Measurements from ENCODE around the gene CUZD1.

Gene CUZD1

DNA sequence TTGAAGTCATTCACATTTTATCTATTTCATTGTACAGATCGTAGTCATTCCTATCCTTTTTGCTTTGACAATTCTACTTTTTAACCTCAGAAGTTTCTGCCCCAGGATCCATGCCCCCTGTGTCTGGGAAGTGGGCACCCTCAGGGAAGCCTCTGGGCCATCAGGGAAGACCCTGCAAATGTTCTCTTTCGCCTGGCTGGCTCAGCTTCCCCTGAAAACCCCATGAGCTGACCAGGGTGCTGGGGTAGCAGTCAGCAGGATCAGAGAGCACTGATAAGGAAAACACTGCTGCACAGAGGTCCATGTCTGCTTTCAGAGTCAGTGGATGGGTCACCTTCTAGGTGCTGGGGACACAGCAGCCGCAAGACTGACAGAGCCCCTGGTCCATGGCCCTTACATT is 23.8 kb downstream of the CUZD1 start:
- TF ChIP-seq, protein P1, sequence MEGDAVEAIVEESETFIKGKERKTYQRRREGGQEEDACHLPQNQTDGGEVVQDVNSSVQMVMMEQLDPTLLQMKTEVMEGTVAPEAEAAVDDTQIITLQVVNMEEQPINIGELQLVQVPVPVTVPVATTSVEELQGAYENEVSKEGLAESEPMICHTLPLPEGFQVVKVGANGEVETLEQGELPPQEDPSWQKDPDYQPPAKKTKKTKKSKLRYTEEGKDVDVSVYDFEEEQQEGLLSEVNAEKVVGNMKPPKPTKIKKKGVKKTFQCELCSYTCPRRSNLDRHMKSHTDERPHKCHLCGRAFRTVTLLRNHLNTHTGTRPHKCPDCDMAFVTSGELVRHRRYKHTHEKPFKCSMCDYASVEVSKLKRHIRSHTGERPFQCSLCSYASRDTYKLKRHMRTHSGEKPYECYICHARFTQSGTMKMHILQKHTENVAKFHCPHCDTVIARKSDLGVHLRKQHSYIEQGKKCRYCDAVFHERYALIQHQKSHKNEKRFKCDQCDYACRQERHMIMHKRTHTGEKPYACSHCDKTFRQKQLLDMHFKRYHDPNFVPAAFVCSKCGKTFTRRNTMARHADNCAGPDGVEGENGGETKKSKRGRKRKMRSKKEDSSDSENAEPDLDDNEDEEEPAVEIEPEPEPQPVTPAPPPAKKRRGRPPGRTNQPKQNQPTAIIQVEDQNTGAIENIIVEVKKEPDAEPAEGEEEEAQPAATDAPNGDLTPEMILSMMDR (IDR thresholded peaks at IDR 0.05; ENCODE audit: low read depth, low read length): no peak
- no peak for DNase-seq (ENCODE audit: low read depth, low spot score)
- in situ Hi-C loops (cut with HindIII; ENCODE audit: low sequenced_read_pairs): no loop called here
- H3K4me3 ChIP-seq (ENCODE audit: low read depth, low read length): no peak overlapping the region

DNA sequence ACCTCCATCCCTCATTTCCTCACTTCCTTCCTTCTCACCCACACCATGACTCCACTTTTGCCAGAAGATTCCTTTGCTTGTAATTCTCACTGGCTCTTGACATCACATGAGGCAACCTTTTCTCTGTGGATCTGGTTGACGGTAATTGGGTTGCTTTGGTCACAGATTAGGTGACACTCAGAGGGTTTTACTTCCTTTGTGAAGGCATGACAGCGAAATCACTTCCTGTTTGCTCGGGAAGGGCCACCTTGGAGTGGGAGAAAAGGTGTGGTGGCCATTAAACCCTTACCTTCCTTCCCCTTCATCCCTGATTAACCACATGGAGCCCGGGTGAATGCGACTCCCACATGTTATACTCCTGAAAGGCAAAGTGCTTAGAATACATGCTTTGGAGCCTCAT is 30.2 kb downstream of the CUZD1 start:
- in situ Hi-C loops (cut with HindIII; ENCODE audit: low sequenced_read_pairs): no loop called here

GRCh38 chr10:122814493-122814892 is 31.2 kb downstream of the CUZD1 start:
- DNase-seq (ENCODE audit: low read depth, low spot score): no peak
- TF ChIP-seq, protein P1 (IDR thresholded peaks at IDR 0.05; ENCODE audit: low read depth, low read length): no peak
- H3K4me3 ChIP-seq (ENCODE audit: low read depth, low read length): no peak overlapping the region
- in situ Hi-C loops (cut with HindIII; ENCODE audit: low sequenced_read_pairs): no loop called here

More for the DNA sequence above, 30.2 kb downstream of the CUZD1 start:
- no peak overlapping the region for H3K4me3 ChIP-seq (ENCODE audit: low read depth, low read length)
- no peak for DNase-seq (ENCODE audit: low read depth, low spot score)
- TF ChIP-seq, protein P1 (IDR thresholded peaks at IDR 0.05; ENCODE audit: low read depth, low read length): no peak

DNA sequence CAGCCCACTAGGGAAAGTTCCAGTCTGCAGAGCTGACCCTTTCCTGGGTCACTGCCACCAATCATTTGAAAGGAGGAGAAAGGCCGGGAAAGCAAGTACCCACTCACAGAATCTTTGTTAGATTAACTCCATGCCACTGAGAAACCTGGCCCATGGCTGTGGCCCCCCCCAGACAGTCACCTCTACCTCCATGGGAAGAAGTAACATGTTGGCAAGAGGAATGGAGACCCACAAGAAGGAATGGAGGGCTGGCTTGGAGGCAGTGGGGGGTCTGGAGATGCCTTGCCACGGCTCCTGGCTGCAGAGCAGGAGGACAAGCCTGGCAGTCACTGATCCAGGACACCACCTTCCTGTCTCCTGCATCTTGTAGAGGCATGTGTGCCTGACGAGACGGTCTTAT is 32.9 kb downstream of the CUZD1 start:
- no peak overlapping the region for H3K4me3 ChIP-seq (ENCODE audit: low read depth, low read length)
- TF ChIP-seq, protein P1 (IDR thresholded peaks at IDR 0.05; ENCODE audit: low read depth, low read length): no peak
- in situ Hi-C loops (cut with HindIII; ENCODE audit: low sequenced_read_pairs): no loop called here
- DNase-seq (ENCODE audit: low read depth, low spot score): no peak

- DNase-seq (ENCODE audit: low read depth, low spot score): no peak
- in situ Hi-C loops (cut with HindIII; ENCODE audit: low sequenced_read_pairs): no loop called here
Observed at GRCh38 chr10:122802282-122802681, 43.4 kb downstream of the CUZD1 start.

GRCh38 chr10:122798704-122799231 is 46.9 kb downstream of the CUZD1 start:
- DNase-seq (ENCODE audit: low read depth, low spot score): no peak
- in situ Hi-C loops (cut with HindIII; ENCODE audit: low sequenced_read_pairs): no loop called here
- no peak overlapping the region for H3K4me3 ChIP-seq (ENCODE audit: low read depth, low read length)
- TF ChIP-seq, protein P1 (IDR thresholded peaks at IDR 0.05; ENCODE audit: low read depth, low read length): no peak

More at GRCh38 chr10:122802282-122802681, 43.4 kb downstream of the CUZD1 start:
- TF ChIP-seq, protein P1 (IDR thresholded peaks at IDR 0.05; ENCODE audit: low read depth, low read length): no peak
- H3K4me3 ChIP-seq (ENCODE audit: low read depth, low read length): no peak overlapping the region

- H3K4me3 ChIP-seq (ENCODE audit: low read depth, low read length): no peak overlapping the region
- in situ Hi-C loops (cut with HindIII; ENCODE audit: low sequenced_read_pairs): no loop called here
- TF ChIP-seq, protein P1 (IDR thresholded peaks at IDR 0.05; ENCODE audit: low read depth, low read length): no peak
- DNase-seq (ENCODE audit: low read depth, low spot score): no peak
Observed at GRCh38 chr10:122796796-122797195, 48.9 kb downstream of the CUZD1 start.
